Cortex of kidney (tissue), 1 donor: ENCODE data around the gene WFDC1.

Source experiments
- DNase-seq: peaks from one replicate; lab custom pipeline; 2025; lab: John Stamatoyannopoulos, UW

Gene WFDC1

GRCh38 chr16:84272740-84273320 is 21.8 kb upstream of the WFDC1 start:
- DNase-seq: no peak

- DNase-seq: no peak
These were observed 20.2 kb upstream of the WFDC1 start for GRCh38 chr16:84274515-84274914.

DNA sequence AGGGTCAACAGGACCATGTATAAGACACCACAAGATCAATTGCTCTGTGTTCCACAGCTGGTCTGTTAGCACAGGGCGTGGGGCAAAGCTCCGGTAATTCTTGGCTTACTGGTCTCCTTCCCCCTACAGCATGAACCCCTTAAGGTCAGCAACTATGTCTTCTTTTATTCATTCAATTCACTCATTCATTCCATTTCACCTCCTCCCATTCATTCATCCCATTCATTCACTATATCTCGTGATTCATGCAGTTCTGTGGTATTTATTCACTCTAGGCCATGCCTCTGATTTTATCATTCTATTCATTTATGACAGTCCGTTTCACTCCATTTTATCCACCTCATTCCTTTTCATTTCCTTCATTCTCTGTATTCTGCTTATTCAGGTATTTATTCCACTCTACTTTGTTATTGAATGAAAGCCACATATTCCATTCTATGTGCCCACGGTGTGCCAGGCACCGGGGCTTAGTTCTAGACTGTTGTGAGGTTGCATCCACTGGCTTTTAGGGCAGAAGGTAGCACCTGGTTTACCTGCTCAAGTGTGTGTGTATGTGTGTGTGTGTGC is 19.0 kb upstream of the WFDC1 start:
- DNase-seq: no peak

DNA sequence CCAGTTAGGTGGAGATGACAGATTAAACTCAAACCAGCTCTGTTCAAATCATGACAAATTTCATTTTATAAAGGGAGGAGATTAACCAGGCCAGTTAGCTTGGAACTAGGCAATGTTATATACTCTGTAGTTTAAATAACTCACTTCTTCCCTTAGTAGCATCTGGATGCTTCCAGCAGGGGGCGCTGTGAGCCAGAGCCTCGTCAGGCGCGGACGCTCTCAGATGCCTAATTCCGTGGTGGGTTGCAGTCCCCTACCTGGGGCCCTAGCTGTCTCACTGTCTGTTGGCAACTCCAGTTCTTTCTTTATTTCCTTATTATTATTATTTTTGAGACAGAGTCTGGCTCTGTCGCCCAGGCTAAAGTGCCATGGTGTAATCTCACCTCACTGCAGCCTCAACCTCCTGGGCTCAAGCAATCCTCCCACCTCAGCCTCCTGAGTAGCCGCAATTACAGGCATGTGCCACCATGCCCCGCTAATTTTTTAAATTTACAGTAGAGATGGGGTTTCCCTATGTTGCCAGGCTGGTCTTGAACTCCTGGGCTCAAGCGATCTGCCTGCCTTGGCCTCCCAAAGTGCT is 17.3 kb upstream of the WFDC1 start:
- DNase-seq: no peak

DNA sequence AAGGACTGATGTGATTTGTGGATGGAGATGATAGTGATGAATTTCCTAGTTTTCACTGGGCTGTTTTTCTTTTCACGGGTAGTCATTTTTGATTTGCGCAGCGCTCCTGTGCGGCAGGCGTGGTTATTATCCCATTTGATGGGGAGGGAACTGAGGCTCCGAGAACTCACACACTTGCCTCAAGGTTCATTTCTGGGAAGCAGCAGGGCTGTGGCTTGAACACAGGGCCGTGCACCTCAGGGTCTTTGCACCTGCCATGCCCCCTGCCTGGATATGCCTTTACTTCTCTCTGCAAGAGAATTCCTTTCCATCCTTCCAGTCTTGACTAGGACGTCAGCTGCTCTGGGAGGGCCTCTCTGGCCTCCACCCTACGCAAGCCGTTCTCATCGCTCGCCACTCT is 16.3 kb upstream of the WFDC1 start:
- DNase-seq: no peak

DNA sequence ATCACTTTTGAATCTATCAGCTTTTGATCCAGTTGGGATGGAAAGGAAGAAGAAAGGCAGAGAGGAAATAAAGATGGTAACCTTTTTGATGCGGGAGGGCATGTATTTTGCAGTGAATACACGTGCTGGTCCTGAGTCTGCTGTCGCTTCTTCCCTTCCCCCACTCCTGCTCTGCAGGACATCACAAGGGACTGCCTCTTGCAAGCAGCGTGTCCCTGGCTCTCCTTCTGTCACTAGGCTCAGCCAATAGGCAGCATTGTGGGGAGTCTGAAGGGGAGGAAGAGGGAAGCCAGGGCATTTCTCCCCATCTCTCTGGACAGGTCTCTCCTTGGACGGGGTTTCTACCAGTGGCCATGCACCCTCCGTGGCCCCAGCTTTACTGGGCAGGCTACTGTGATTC is 15.7 kb upstream of the WFDC1 start:
- no peak for DNase-seq

- no peak for DNase-seq
These were observed 14.8 kb upstream of the WFDC1 start for GRCh38 chr16:84279881-84280280.

GRCh38 chr16:84281074-84281473 is 13.6 kb upstream of the WFDC1 start:
- no peak for DNase-seq

GRCh38 chr16:84282533-84282932 is 12.1 kb upstream of the WFDC1 start:
- no peak for DNase-seq

- DNase-seq: no peak
These were observed 11.1 kb upstream of the WFDC1 start for GRCh38 chr16:84283314-84284153.

- no peak for DNase-seq
These were observed 10.4 kb upstream of the WFDC1 start for GRCh38 chr16:84284154-84284722.

GRCh38 chr16:84286578-84287240 is 8.0 kb upstream of the WFDC1 start:
- DNase-seq: no peak

GRCh38 chr16:84288902-84289301 is 5.8 kb upstream of the WFDC1 start:
- no peak for DNase-seq

- no peak for DNase-seq
These were observed 3.5 kb upstream of the WFDC1 start for GRCh38 chr16:84291226-84291625.

DNA sequence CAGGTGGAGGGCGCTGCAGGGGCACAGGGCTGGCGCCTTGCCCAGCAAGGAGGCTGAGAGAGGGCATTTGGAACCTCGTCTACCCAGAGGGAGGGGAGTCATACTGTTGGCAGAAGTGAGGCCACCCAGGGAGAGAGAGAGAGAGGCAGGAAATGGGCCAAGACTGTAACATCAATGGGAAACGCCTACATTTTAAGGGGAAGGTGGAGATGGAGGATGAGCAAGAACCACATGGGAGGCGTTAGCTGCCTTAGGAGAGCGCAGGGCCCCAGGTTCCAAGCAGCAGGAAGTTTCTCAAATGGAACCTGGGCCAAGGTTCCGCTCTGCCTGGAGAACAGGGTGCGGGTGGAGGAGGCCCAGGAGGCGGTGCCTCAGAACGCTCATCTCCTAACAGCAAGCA is 2.7 kb upstream of the WFDC1 start:
- no peak for DNase-seq

GRCh38 chr16:84293406-84293805 is 1.3 kb upstream of the WFDC1 start:
- DNase-seq: no peak

DNA sequence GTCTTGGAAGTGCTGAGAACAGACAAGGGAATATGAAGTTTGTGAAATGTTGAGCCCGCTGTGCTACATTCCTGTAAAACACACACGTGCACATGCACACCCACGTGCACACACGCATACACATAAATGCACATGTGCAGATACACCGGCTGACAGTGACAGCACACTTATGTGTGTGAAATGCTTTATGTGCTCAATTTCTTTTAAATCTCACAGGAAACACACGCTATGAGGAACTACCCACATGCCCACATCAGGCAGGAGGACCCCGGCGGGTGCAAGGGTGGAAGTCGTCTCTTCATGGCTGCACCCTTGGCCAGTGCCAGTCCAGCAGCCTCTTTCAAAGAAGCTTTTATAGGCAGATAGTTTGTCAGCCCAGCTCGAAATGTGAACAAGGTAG is 561 bp upstream of the WFDC1 start:
- DNase-seq: no peak

GRCh38 chr16:84295203-84295860 is 654 bp downstream of the WFDC1 start:
- DNase-seq: no peak

DNA sequence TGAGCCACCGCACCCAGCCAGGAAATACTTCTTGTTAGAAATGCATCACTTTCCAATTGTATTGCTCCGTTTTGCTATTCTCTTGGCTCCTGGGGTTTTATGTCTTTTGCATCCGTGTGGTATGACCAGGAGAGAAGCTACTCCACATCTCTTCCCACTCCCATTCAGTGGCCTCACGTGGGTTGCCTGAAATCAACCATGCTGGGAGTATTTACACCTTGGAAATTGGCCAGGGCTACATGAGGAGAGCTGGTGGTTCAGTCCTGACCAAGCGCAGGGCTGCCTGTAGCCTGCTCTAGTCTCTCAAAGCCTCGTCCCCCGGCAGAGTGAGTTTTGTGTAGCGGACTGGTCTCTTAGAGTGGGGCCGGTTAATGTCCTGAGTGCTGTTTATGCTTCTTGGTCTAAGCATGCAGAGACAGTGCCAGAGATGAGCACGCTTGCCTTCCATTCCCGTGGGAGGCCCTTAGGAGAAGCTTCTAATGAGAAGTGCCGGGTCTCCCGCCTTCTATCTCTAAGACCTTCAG is 3.8 kb downstream of the WFDC1 start:
- no peak for DNase-seq

DNA sequence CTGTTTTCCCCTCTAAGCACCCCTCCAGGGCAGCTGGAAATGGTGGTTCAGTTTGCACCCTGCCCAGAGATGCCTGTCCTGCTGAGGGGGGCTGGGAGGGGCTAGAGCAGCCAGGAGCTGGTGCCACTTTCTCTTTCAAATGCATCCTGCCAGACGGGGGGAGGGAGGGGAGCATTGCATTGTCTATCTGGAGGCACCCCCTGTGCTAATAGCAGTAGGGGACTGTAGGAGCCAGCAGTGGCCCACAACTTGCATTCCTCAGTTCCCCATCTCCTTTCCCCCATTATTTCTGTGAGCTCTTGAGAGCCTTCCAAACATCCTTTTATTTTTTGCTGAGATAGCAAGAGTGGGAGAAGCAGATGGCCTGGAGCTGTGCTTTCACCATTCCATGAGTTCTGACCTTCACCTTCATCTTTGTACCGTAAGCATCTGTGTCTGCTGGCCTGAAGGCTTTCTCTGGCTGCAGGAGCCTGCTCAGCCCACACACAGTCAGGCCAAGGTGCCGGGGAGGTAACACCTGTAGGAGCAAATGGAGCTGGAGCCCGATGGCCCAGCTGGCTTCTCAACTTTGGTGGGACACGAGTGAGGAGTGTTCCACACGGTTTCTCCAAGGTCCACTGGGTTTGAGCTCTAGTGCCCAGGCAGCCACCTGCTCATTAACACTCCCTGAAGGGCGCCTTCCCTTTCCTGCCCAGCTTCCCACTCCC is 5.2 kb downstream of the WFDC1 start:
- DNase-seq: no peak
